Left ventricle myocardium inferior (tissue), 1 donor: ENCODE measurements around the gene MKRN2. TPM values are rescaled to one million over a fixed set of nuclear protein-coding genes. Genes with fewer than 3 reads are reported as not detected.

Source experiments
- DNase-seq: peaks from one replicate; pipeline ENCODE4 v3.0.0-alpha.2; 2020
- H3K27ac ChIP-seq: fragments of 200-600 bp; replicated peaks from 2 replicates; pipeline ENCODE4 v1.8.0; 2021
- H3K27me3 ChIP-seq: fragments of 200-600 bp; 2 replicates; pipeline ENCODE4 v1.8.0; 2021; ENCODE audit warnings: low read depth
- H3K36me3 ChIP-seq: fragments of 200-600 bp; 2 replicates; pipeline ENCODE4 v1.8.0; 2021
- H3K4me1 ChIP-seq: fragments of 200-600 bp; 2 replicates; pipeline ENCODE4 v1.8.0; 2021
- H3K4me3 ChIP-seq: fragments of 200-600 bp; 2 replicates; pipeline ENCODE4 v1.8.0; 2021; ENCODE audit warnings: mild to moderate bottlenecking, moderate library complexity
- H3K9me3 ChIP-seq: fragments of 200-600 bp; replicated peaks from 2 replicates; pipeline ENCODE4 v1.8.0; 2021
- intact Hi-C: fragments of 100-400 bp; cut with micrococcal nuclease; formaldehyde crosslinking; loops from one replicate; pipeline ENCODE4 v1.11.0; 2022
- total RNA-seq: library from RNA; stranded (reverse); fragmentation: NEBNext Ultra II Directional; extraction: Animal tissue kit (Norgen Biotek cat#: 25700); gene quantifications from one replicate; pipeline ENCODE4 v1.2.1, GENCODE V29; 2021
- TF ChIP-seq, protein P1 (sequence below): fragments of 200-600 bp; IDR thresholded peaks from 2 replicates; pipeline ENCODE4 v1.8.0; 2021; ENCODE audit warnings: antibody characterized with exemption, mild to moderate bottlenecking, borderline replicate concordance
- donor health status: DM: no; HTN: yes; CAD: no; lungs with severe emphysema.

MKRN2 gene
- total RNA-seq, 1 donor from 2014 or later: 34.3 TPM

DNA sequence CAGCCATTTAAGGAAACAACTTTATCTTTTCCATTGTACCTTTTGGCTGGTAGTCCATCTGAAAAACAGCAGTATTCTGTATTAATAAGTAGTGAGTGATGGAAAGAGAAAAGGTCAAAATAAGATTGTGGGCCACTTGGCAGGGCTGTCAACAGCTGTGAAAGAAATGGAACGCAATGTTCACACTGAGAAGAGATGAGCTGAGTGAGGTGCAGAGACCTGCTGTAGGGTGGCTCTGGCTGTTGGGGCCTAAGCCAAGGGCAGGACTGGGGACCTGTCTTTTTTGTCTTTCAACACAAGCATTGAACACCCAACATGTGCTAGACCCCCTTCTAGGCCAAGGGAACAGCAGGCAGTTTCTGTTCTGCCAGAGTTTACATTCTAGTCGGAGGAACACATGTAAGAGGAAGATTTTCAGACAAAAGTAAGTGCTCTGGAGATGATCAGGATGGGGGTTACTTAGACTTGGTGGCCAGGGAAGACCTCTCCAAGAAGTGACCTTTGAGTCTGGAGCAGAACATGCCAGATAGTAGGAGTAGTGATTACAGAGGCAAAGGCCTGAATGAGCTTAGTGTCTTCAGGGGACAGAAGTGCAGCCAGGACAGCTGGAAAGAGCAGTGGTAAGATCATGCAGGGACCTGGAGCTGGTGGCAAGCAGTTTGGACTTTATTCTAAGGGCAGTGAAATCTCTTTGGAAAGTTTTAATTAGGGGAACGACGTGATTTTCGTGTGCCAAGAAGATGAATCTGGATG, 43.0 kb upstream of the MKRN2 start:
- intact Hi-C loops: no loop called here
- Histone ChIP-seq H3K27me3 (no peaks in the 10 kb centered on the region), H3K4me3 (no peak overlapping the region), H3K36me3 (peaks cover 10% of the 10 kb centered on the region), H3K4me1 (peaks cover 50% of the 10 kb centered on the region), H3K27ac (peak overlapping the region; percentile 86), H3K9me3 (no peaks in the 10 kb centered on the region)
- DNase-seq: peak; percentile 47
- TF ChIP-seq, protein P1, sequence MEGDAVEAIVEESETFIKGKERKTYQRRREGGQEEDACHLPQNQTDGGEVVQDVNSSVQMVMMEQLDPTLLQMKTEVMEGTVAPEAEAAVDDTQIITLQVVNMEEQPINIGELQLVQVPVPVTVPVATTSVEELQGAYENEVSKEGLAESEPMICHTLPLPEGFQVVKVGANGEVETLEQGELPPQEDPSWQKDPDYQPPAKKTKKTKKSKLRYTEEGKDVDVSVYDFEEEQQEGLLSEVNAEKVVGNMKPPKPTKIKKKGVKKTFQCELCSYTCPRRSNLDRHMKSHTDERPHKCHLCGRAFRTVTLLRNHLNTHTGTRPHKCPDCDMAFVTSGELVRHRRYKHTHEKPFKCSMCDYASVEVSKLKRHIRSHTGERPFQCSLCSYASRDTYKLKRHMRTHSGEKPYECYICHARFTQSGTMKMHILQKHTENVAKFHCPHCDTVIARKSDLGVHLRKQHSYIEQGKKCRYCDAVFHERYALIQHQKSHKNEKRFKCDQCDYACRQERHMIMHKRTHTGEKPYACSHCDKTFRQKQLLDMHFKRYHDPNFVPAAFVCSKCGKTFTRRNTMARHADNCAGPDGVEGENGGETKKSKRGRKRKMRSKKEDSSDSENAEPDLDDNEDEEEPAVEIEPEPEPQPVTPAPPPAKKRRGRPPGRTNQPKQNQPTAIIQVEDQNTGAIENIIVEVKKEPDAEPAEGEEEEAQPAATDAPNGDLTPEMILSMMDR: no peak

DNA sequence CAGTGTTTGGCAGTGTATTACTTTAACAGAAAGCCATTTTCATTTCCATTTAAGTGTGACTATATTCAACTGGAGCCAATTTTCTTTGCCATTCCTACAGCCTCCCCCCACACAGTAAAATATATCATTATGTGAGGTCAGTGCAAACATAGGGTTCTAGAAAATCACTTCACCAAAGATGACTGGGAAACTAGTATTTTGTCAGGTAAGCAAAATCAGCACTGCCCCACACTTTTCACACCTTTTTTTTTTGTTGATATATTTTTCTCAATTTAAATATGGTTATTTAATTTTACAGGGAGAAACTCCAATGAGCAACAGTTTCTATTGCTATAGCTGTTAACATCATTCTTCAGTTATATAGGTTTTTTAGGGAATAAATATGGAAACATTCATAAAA, 41.3 kb upstream of the MKRN2 start:
- Histone ChIP-seq H3K4me3 (no peak overlapping the region), H3K9me3 (no peaks in the 10 kb centered on the region), H3K4me1 (peaks cover 55% of the 10 kb centered on the region), H3K36me3 (peaks cover 5% of the 10 kb centered on the region), H3K27ac (no peak overlapping the region), H3K27me3 (no peaks in the 10 kb centered on the region)
- DNase-seq: no peak
- TF ChIP-seq, protein P1: no peak
- intact Hi-C loops: no loop called here

DNA sequence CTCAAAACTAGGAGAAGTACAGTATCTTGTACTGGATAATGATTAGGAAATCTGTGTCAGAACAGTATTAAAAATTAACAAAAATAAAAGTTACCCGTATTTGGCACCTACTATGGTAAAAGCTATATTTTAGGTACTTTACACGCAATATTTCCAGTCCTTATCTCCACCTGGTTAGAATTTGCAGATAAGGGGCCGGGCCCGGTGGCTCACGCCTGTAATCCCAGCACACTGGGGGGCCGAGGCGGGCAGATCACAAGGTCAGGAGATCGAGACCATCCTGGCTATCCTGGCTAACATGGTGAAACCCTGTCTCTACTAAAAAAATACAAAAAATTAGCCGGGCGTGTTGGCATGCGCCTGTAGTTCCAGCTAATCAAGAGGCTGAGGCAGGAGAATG, 40.0 kb upstream of the MKRN2 start:
- DNase-seq: no peak
- TF ChIP-seq, protein P1: no peak

DNA sequence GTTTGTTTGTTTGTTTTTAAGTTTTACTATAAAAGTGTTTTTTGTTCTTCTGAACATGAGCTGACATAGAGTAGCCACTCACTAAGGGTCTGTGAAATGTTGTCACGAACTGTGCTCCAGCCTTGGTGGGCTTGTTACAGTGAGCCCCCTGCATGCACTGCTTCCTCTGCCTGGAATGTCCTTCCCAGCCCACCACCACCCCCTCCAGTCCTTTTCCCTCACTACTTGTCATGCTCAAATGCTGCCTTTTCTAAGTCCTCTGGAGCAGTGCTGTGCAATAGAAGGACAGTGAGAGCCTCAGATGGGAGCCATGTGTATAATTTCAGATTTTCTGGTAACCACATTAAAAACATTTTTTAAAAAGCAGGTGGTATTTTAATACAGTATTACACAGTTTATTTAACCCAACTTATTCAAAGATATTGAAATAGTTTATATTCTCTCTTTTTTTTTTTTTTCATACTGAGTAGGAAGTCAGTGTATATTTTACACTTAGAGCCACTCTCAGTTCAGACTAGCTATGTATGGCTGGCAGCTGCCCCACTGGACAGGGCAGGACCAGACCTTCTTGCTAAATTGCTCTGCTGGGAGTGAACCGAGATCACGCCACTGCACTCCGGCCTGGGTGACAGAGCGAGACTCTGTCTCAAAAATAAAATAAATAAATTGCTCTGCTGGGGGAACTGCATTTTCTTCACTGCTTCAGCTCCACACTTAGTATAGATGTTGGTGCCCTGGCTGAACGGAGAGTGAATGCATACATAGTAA, 38.4 kb upstream of the MKRN2 start:
- DNase-seq: peak; percentile 27
- peak overlapping the region; percentile 44 for H3K27ac ChIP-seq

More for the DNA sequence above, 40.0 kb upstream of the MKRN2 start:
- intact Hi-C loops: no loop called here
- Histone ChIP-seq H3K27me3 (no peaks in the 10 kb centered on the region), H3K27ac (no peak overlapping the region), H3K9me3 (no peaks in the 10 kb centered on the region), H3K36me3 (peaks cover 14% of the 10 kb centered on the region), H3K4me1 (peaks cover 55% of the 10 kb centered on the region), H3K4me3 (no peak overlapping the region)

DNA sequence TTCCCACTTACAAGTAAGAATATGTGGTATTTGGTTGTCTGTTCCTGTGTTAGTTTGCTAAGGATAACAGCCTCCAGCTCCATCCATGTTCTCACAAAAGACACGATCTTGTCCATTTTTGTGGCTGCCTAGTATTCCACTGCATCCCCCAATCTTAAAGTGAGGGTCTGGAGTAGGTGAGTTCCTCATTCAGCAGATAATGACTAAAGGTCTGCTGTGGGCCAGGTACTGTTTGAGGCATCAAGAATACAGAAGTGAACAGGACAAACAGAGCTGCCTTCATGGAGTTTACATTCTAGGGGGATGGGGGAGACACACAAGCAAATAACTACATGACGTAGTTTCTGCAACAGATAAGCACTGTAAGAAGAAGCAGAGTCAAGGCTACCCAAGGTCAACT, 35.9 kb upstream of the MKRN2 start:
- TF ChIP-seq, protein P1: no peak
- intact Hi-C loops: no loop called here
- peaks cover 18% of the 10 kb centered on the region for H3K36me3 ChIP-seq
- no peaks in the 10 kb centered on the region for H3K9me3 ChIP-seq
- peaks cover 34% of the 10 kb centered on the region for H3K4me1 ChIP-seq
- H3K4me3 ChIP-seq: no peak overlapping the region
- DNase-seq: no peak
- no peaks in the 10 kb centered on the region for H3K27me3 ChIP-seq
- H3K27ac ChIP-seq: no peak overlapping the region

More for the DNA sequence above, 38.4 kb upstream of the MKRN2 start:
- H3K27me3 ChIP-seq: no peaks in the 10 kb centered on the region
- intact Hi-C loops: no loop called here
- H3K9me3 ChIP-seq: no peaks in the 10 kb centered on the region
- TF ChIP-seq, protein P1: no peak
- no peak overlapping the region for H3K4me3 ChIP-seq
- H3K36me3 ChIP-seq: peaks cover 14% of the 10 kb centered on the region
- peaks cover 54% of the 10 kb centered on the region for H3K4me1 ChIP-seq
